ENCODE data around the gene SRSF3. TPM values are rescaled to one million over a fixed set of nuclear protein-coding genes. Genes with fewer than 3 reads are reported as not detected.
"Not testable (repeated sequence)": the region's sequence is repeated elsewhere in the genome, so short reads cannot be mapped to it uniquely, and the experiment has no call there.

Gene SRSF3
- total RNA-seq, 1 donor from 2014 or later, result 119 TPM

- no peak for DNase-seq (ENCODE audit: missing footprints)
- ATAC-seq, result no peak
- intact Hi-C loops (cut with DNase I), result no loop called here
Observed at GRCh38 chr6:36598739-36599318, 4.7 kb downstream of the SRSF3 start.

- no peak for DNase-seq (ENCODE audit: missing footprints)
- no peak for ATAC-seq
- intact Hi-C loops (cut with DNase I), result no loop called here
Observed at GRCh38 chr6:36599791-36600209, 5.6 kb downstream of the SRSF3 start.

DNA sequence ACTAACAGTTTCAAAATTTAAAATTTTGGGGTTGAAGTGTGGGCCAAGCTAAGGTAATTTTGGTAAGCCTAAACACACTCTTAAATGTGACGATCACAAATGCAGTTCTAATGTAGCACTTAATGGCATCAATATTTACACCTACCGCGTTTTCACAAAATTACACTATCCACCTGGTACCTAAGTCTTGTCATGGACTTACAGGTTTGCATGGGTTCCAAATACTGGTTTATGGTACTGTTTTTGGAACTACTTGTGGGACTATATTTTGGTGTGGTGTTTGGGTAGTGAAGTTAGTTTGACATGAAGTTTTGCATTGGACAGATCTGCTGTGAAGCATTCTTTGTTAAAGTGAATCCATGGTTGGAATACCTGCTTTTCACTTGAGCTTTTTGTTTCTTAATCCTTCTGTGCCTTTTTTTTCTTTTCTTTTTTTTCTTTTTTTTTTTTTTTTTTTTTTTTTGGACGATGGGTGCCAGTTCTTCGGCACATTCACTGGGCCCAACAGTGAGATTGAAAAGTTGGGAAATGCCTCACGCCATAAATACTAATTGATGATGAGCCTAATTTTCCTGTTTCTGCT lies 6.5 kb downstream of the SRSF3 start:
- DNase-seq (ENCODE audit: missing footprints), result no peak
- intact Hi-C loops (cut with DNase I), result no loop called here
- no peak for ATAC-seq

GRCh38 chr6:36601818-36602217 lies 7.7 kb downstream of the SRSF3 start:
- intact Hi-C loops (cut with DNase I); DNase-seq (ENCODE audit: missing footprints); ATAC-seq: not testable (repeated sequence)

DNA sequence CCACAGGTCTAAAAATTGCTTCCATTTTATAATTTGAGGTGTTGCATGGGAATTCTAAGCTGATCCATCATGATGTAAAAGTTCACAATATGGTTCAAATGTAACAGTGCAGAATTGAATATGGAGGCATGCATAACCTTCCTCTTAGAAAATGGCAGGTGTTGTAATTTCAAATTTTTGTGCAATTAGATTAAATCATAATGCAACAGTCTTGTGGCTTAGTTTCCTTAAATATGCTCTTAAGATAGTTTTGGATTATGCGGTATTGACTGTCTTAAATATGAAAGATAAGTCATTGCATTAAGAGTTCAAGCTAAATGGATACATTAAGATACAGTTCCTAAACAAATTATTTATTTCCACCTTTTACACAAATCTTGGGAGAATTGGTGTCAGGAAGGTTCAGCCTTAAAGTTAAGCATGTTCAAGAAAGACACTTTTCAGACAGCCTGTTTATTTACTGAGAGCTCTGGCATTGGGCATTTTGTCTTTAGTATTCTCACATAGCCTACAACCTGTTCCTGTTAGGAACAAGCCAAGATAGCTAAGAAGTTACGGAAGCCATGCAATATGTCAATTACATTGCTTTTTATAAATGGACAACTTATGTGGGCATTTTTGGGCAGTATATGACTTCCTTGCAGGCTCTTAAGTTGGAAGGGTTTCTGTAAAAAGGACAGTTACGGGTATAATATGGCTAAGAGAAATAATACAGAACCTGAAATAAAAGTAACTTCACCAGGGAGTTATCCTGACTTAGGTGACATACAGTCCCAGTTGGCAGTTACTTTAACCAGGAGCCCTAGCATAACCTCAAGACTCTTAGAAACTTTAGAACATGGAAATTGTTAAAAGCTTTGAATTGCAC lies 9.3 kb downstream of the SRSF3 start:
- ATAC-seq, result no peak
- DNase-seq (ENCODE audit: missing footprints), result no peak
- intact Hi-C loops (cut with DNase I), result no loop called here

DNA sequence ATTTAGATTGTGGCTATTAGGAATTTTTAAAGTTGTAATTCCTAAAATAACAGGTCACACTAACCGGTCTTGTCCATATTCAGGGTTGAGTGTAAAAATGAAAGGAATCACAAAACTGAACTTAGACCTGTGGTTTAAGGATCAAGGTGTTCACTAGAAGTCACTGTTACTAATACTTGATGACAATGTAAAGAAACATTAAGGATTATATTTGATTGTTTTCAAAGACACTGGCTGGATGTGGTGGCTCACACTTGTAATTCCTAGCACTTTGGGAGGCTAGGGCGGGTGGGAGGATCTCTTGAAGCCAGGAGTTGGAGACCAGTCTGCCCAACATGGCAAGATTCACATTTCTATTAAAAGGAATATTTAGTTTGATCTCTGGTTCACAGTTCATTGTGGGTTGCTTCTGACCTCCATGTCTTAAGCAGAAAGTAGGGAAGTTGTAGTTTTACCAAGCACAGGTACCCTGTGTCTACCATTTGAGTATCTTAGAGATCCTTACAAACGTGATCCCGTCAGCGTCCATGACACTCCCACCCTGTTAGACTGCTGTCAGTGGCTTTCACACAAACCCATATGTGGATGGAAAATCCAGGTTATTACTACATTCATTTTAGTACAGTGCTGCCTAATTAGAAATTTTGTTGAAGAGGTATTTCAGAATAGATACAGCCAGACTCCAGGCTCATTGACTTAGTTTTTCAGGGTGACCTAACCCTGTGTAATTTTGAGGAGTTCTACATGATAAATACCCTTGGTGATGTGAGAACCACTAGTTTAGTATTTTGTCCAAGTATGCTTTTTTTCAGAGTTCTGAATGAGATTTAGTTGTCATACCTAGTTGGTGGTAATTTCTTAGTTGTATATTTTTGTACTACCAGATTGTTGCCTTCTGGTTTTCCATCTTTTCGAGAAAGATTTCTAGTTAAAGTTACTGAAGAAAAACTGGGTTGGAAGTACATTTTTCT lies 10.2 kb downstream of the SRSF3 start:
- DNase-seq (ENCODE audit: missing footprints), result no peak
- intact Hi-C loops (cut with DNase I), result no loop called here
- no peak for ATAC-seq

DNA sequence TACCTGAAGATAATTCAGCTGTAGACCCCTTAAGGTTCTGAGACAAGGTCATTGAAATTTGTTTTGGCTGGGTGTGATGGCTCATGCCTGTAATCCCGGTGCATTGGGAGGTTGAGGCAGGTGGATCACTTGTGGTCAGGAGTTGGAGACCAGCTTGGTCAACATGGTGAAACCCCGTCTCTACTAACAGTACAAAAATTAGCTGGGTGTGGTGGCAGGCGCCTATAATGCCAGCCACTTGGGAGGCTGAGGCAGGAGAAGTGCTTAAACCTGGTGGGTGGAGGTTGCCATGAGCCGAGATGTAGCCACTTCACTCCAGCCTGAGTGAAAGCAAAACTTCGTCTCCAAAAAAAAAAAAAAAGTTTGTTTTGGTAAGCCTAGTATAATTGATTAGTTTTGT lies 11.0 kb downstream of the SRSF3 start:
- DNase-seq (ENCODE audit: missing footprints) (no peak), ATAC-seq (no peak)
- intact Hi-C loops (cut with DNase I), result no loop called here

DNA sequence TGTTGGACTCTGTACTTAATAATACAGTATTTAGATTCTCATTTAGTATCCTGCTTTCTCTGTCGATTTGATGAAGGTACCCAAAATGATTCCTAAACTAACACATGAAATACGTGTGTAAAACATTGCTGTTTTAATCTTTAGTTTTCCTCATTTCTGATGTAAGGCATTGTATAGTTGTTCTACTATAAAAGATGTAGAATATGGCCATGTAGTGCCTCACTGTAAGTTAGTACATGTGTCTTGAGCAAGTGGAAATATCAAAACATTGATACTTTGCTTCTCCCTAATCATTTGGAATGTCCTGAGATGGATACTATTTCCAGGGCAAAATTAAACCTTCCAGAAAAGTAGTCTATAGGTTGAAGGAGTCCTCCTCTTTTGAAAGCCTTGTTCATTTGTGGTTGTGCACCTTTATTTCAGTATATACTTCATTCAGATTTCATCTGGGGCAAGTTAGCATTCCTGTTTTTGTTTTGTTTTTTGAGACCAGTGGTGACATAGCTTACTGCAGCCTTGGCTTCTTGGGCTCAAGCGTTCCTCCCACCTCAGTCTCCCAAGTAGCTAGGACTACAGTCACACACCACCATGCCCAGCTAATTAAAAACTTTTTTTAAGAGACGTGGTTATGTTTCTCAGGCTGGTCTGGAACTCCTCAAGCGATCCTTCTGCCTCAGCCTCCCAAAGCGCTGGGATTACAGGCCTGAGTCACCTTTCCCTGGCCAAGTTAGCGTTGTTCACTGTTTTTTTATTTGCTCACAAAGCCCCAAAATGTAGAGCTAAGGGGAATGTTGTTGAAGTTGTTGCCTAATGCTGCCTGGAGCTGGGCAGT lies 11.6 kb downstream of the SRSF3 start:
- no peak for DNase-seq (ENCODE audit: missing footprints)
- no peak for ATAC-seq
- intact Hi-C loops (cut with DNase I), result no loop called here

DNA sequence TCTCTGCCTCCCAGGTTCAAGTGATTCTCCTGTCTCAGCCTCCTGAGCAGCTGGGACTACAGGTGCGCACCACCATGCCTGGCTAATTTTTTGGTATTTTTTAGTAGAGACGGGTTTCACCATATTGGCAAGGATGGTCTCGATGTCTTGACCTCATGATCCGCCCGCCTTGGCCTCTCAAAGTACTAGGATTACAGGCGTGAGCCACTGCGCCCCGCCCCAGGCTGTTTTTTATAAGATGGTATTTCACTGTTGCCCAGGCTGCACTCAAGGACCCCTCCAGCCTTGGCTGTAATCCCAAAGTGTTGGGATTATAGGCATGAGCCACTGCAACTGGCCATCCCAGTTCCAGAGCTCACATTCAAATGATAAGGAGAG lies 13.1 kb downstream of the SRSF3 start:
- DNase-seq (ENCODE audit: missing footprints); ATAC-seq; intact Hi-C loops (cut with DNase I): not testable (repeated sequence)

- DNase-seq (ENCODE audit: missing footprints), result no peak
- intact Hi-C loops (cut with DNase I), result no loop called here
Observed at GRCh38 chr6:36607683-36608386, 13.7 kb downstream of the SRSF3 start.

DNA sequence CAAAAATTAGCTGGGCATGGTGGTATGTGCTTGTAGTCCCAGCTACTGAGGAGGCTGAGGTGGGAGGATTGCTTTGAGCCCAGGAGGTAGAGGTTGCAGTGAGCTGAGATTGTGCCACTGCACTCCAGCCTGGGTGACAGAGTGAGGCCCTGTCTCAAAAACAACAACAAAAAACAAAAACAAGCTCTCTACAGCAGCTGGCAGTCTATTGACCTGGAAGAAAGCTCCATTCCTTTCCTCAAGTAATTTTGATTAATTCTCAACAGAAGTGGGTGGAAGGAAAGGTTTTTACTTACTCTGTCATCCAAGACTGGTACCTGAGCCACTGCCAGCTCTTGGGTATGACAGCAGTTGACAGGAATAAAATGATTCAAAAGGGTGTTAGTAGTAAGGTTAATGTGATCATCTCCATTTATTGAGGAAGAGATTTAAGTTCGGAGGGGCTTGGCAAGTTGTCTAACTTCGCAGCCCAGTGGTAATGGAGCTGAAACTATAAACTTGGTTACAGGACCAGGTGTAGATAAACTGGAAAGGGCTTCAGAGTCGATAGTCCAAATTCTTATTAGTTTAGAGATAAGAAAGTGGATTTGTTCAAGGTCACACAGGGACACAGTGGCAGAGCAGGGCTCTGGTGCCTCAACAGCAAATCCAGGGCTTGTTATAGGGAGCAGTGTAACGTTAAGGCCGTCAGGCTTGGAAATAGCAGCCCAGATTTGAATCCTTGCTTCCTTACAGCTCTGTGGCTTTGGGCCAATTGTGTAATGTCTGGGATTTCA lies 14.8 kb downstream of the SRSF3 start:
- intact Hi-C loops (cut with DNase I), result no loop called here
- DNase-seq (ENCODE audit: missing footprints) (no peak), ATAC-seq (no peak)

More at GRCh38 chr6:36607683-36608386, 13.7 kb downstream of the SRSF3 start:
- no peak for ATAC-seq

GRCh38 chr6:36609582-36609981 lies 15.4 kb downstream of the SRSF3 start:
- intact Hi-C loops (cut with DNase I), result no loop called here
- no peak for ATAC-seq

GRCh38 chr6:36610041-36610955 lies 16.1 kb downstream of the SRSF3 start:
- intact Hi-C loops (cut with DNase I), result no loop called here
- ATAC-seq (no peak), DNase-seq (ENCODE audit: missing footprints) (no peak)

More at GRCh38 chr6:36609582-36609981, 15.4 kb downstream of the SRSF3 start:
- no peak for DNase-seq (ENCODE audit: missing footprints)

GRCh38 chr6:36610956-36611336 lies 16.8 kb downstream of the SRSF3 start:
- DNase-seq (ENCODE audit: missing footprints) (no peak), ATAC-seq (no peak)
- intact Hi-C loops (cut with DNase I), result no loop called here

DNA sequence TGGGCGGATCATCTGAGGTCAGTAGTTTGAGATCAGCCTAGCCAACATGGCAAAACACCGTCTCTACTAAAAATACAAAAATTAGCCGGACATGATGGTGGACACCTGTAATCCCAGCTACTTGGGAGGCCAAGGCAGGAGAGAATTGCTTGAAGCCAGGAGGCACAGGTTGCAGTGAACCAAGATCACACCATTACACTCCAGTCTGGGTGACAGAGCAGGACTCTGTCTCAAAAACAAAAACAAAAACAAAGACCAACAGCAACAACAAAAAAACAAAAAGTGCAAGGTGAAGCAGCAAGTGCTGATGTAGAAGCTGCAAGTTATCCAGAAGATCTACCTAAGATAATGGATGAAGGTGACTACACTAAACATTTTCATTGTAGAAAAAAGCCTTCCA lies 17.5 kb downstream of the SRSF3 start:
- intact Hi-C loops (cut with DNase I); DNase-seq (ENCODE audit: missing footprints); ATAC-seq: not testable (repeated sequence)

Data from Right ventricle myocardium inferior (tissue), 1 donor.